IPS-NIHi7 (cell line): ENCODE data around the gene CITED1.

Experiments
- DNase-seq: peaks from one replicate; pipeline ENCODE4 v3.0.0; 2012; ENCODE audit warnings: mixed read lengths; ENCODE audit errors: extremely low spot score

Gene CITED1

DNA sequence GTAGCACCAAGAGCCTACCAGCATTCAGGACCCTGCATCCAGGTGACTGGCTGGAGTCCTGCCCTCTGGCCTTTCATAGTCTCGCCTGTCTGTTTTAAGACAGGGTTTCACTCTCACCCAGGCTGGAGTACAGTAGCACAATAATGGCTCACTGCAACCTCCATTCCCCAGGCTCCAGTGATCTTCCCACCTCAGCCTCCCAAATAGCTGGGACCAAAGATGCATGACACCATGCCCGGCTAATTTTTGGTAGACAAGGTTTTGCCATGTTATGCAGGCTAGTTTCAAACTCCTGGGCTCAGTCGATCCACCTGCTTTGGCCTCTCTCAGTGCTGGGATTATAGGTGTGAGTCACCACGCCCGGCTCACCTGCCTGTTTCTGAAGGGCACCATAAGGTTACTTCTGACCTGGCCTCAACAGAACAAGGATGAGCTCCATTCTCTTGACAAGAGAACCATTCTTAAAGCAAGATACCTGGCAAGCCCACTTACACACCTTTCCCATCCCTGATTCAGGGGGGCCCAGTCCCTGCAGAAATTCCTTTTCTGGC lies 35.3 kb downstream of the CITED1 start:
- no peak for DNase-seq

DNA sequence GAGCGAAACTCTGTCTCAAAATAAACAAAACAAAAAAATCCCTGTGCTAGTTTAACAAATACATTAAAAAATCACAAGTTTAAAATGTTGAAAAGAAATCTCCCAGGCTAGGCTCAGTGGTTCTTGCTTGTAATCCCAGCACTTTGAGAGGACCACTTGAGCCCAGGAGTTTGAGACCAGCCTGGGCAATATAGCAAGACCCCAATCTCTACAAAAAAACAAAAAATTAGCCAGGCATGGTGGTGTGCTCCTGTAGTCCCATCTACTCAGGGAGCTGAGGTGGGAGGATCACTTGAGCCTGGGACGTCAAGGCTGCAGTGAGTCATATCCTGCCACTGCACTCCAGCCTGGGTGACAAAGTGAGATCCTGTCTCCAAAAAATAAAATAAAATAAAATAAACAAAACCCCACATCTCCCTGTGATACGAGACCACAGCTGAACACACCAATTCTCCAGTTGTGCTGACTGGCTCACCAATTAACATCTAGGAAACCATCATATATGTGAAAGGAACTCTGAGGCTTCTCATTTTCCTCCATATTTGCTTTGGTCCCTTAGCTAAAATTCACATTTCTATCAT lies 36.0 kb downstream of the CITED1 start:
- DNase-seq: no peak

DNA sequence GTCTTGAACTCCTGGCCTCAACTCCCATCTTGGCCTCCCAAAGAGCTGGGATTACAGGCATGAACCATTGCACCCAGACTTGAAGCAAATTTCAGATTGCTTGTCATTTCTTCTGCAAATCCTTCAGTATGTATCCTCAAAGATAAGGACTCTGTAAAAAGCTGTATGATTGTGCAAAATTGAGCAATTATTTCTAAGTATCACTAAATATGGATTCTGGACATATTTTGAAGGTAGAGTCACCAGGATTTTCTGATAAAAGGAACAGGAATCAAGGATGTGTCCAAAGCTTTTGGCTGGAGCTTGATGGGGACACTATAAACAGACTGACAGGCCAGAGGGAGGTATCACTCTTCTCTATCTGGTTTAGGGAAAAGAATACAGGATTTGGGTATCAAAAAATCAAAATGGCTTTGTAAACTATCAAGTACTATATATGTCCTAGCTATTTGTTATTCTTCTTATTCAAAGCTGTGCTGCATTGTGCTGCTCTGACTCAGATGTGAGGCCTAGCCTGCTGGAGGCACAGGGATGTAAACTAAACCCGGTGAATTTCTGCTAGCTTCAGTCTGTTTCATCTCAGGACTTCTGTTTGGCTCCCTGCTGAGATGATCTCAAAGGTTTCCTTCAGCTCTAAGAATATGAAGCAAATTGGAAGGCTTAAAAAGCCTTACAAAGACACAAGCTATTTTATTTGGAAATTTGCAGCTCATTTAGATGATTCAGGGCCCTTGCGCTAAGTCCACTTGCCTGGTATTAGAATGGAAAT lies 36.9 kb downstream of the CITED1 start:
- DNase-seq: no peak

DNA sequence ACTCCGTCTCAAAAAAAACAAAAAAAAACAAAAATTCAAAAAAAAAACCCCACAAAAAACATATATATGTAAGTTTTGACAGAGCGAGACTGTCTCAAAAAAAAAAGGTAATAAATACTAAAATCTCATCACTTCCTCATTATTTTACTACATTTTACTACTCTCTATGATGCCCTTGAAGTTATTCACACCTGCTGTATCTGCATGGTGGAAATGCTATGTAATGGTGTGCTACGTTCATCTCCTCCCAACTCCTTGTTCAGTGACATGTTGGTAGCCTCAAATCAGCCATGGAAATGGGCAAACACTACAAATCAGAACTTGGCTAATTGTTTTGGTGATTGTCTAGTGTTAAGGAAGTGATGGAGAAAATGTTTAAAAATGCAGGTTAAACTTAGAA lies 40.5 kb downstream of the CITED1 start:
- DNase-seq: no peak

DNA sequence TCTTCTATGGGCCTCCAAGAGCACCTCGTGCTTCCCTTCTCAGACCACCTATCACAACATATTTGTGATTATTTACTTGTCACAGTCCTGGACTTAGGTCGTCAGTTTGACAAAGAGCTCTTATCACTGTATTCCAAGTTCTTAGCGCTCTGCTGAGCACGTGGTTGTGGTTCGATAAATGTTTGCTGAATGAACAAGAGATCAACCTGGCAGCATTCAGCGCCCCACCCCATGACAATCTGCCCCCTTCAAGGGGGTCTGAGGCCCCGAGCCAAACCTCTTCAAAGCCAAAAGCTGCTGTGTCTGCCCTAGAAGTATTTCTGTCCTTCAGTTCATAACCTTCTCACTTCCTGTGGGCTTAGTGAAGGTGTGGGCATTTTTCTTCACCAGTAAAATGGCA lies 43.6 kb downstream of the CITED1 start:
- no peak for DNase-seq

DNA sequence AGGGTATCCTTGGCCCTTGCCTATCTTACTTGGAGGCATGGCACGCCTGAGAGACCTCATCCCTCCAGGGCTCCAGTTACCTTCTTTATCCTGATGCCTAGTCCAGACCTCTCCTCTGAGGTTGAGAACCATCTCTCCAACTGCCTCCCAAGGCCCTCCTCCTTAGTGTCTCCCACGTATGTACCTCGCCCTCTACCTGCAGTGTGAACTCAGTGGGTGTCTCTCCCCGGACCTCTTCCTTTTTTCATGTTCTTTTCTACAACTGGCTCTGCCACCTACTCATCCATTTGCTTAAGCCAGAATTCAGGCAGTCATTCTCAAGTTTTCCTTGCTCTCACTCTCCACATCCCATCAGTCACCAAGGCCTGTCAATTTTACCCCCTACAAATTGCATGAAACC lies 45.3 kb downstream of the CITED1 start:
- no peak for DNase-seq

DNA sequence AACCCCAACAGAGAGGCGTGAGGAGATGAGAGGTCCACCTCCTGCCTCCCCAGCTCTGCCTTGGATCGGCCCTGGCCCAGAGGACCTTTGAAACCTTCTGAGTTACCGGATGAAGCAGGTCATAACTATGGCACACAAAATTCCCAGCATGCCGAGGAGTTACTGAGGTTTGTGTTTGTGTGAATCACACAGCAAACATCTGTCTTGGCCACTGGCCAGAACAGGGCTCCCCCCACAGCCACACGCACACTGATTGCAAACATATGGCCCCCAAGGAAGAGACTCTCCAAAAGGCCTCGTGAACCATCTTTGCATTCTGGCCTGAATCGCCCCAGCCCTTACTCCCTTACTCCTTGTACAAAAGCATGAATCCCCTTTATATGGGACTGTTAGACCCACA lies 47.5 kb downstream of the CITED1 start:
- no peak for DNase-seq

DNA sequence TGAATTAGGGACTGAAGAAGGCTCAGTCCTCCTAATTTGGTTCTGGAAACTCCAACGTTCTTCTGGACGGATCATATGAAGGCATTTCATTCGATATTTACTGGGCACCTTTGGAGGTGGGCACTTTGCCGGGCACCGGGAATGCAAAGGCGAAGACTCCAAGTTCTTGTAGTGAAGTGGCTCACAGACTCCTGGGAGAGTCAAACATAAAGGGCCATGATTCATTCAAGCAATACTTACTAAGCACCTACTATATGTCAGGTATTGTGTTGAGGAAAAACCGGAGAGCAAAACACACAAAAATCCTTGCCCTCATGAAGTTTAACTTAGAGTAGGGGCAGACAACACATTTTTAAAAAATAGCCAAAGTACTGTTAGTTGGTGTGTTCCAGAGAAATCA lies 49.9 kb downstream of the CITED1 start:
- no peak for DNase-seq

DNA sequence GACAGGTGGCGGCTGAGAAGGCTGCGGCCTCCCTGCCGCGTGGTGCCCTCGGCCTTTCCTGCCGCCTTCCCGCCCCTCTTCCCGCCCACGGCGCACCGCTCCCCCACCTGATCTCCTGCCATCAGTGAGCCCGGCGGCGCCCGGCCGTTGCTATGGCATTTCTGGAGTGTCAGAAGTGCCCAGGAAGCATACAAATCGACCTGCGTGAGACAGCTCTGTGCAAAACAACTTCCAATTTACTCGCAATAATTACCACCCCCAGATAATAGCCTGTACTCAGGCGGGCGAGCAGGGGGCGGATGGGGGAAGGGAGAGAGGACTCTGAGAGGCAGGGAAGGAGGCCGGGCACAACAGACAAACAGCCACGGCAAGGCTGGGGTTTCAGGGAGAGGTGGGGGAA lies 50.3 kb downstream of the CITED1 start:
- peak; percentile 35 for DNase-seq

DNA sequence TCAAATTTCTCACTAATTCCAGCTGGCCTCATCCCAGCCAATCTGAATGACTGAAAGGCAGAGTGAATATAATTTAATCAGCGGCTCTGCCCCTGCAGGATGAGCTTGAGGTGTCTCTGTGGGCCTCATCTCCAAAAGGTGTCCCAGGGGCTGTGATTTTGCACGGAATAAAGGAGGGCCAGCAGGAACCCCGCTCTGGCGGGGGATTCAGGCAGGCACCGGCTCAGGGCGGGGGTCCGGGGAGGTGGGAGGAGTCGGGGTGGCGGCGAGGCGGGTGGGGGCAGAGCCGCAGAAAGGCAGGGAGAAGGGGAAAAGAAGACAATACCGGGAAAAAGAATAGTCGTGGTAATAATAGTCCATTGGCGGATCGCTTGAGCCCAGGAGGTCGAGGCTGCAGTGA lies 50.9 kb downstream of the CITED1 start:
- DNase-seq: peak; percentile 35

DNA sequence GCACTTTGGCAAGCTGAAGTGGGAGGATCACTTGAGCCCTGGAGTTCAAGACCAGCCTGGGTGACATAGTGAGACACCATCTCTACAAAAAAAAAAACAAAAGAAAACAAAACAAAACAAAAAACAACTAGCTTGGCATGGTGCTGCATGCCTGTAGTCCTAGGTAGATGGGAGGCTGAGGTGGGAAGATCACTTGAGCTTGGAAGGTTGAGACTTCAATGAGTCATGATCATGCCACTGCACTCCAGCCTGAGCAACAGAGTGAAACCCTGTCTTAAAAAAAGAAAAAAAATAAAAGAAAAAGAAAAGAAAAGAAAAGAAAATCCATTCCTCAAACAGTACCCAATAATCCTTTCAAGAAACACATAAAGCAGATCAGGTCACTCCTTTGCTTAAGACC lies 52.0 kb downstream of the CITED1 start:
- no peak for DNase-seq
